HFF-Myc (cell line): ENCODE results near the gene INA.

Experiments used
- DNase-seq: peaks from one replicate; pipeline ENCODE4 v3.0.0-alpha.2; 2011; ENCODE audit warnings: low read depth; ENCODE audit errors: extremely low read depth
- H3K4me3 ChIP-seq: replicated peaks from 2 replicates; pipeline ENCODE4 v1.5.1; 2011; ENCODE audit warnings: low read depth, mild to moderate bottlenecking, control low read depth, low read length
- CTCF ChIP-seq: IDR thresholded peaks from 2 replicates; pipeline ENCODE4 v1.5.1; 2012; ENCODE audit warnings: mild to moderate bottlenecking, low read depth, low read length, control low read depth; ENCODE audit errors: missing control alignments

INA gene

GRCh38 chr10:103307594-103307993 lies 30.7 kb downstream of the INA start:
- no peak for TF ChIP-seq CTCF
- no peak for DNase-seq
- no peak overlapping the region for H3K4me3 ChIP-seq

GRCh38 chr10:103310197-103310596 lies 33.3 kb downstream of the INA start:
- TF ChIP-seq CTCF: no peak
- H3K4me3 ChIP-seq: no peak overlapping the region
- DNase-seq: no peak

GRCh38 chr10:103316087-103316486 lies 39.1 kb downstream of the INA start:
- TF ChIP-seq CTCF: no peak
- DNase-seq: no peak
- no peak overlapping the region for H3K4me3 ChIP-seq

GRCh38 chr10:103327906-103328305 lies 51.0 kb downstream of the INA start:
- no peak overlapping the region for H3K4me3 ChIP-seq
- no peak for TF ChIP-seq CTCF
- no peak for DNase-seq

GRCh38 chr10:103333934-103334520 lies 57.1 kb downstream of the INA start:
- no peak overlapping the region for H3K4me3 ChIP-seq
- peak; percentile 41 for TF ChIP-seq CTCF
- no peak for DNase-seq

GRCh38 chr10:103334567-103334966 lies 57.6 kb downstream of the INA start:
- no peak for DNase-seq
- no peak overlapping the region for H3K4me3 ChIP-seq
- TF ChIP-seq CTCF: no peak

- DNase-seq: no peak
- H3K4me3 ChIP-seq: no peak overlapping the region
- no peak for TF ChIP-seq CTCF
These were observed 59.4 kb downstream of the INA start for GRCh38 chr10:103336370-103336769.
